ENCODE data around the gene KIFAP3.

DNA sequence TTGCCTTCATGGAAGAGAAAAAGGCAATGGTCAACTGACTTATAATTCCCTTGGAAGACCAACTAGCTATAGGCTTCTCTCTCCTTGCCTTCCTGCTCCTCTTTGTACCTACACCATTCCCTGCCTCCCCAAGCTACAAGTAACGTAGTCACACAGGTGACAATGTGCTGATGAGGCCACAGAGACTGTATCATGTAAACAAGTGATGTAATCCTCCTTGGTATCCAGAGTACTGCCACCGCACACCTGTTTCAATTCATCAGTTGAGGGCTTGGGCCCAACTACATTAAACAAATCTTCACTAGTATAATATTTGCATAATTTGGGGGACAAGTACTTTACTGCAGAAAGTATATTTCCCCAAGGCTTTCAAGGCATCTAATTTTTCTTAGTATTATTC lies 104.4 kb downstream of the KIFAP3 start:
- TF ChIP-seq, protein P1, sequence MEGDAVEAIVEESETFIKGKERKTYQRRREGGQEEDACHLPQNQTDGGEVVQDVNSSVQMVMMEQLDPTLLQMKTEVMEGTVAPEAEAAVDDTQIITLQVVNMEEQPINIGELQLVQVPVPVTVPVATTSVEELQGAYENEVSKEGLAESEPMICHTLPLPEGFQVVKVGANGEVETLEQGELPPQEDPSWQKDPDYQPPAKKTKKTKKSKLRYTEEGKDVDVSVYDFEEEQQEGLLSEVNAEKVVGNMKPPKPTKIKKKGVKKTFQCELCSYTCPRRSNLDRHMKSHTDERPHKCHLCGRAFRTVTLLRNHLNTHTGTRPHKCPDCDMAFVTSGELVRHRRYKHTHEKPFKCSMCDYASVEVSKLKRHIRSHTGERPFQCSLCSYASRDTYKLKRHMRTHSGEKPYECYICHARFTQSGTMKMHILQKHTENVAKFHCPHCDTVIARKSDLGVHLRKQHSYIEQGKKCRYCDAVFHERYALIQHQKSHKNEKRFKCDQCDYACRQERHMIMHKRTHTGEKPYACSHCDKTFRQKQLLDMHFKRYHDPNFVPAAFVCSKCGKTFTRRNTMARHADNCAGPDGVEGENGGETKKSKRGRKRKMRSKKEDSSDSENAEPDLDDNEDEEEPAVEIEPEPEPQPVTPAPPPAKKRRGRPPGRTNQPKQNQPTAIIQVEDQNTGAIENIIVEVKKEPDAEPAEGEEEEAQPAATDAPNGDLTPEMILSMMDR (IDR thresholded peaks at IDR 0.05) = no peak
- TF ChIP-seq EZH2 (IDR thresholded peaks at IDR 0.05) = no peak

Measured in neural progenitor cell (in vitro differentiated cells).